HEK293T (cell line): ENCODE data around the gene OCEL1.

Source experiments
- BHLHE40 ChIP-seq: fragments of 450-650 bp; IDR thresholded peaks from 2 replicates; pipeline ENCODE4 v1.6.1; 2016; ENCODE audit warnings: mild to moderate bottlenecking, moderate library complexity, borderline replicate concordance
- FOXK2 ChIP-seq: fragments of 450-650 bp; IDR thresholded peaks from 2 replicates; pipeline ENCODE4 v1.6.1; 2016; ENCODE audit warnings: mild to moderate bottlenecking
- FOXM1 ChIP-seq: fragments of 450-650 bp; IDR thresholded peaks from 2 replicates; pipeline ENCODE4 v1.6.1; 2017; ENCODE audit warnings: mild to moderate bottlenecking, borderline replicate concordance
- LEF1 ChIP-seq: fragments of 450-650 bp; IDR thresholded peaks from 2 replicates; pipeline ENCODE4 v1.6.1; 2017; ENCODE audit warnings: mild to moderate bottlenecking, borderline replicate concordance
- NFRKB ChIP-seq: fragments of 450-650 bp; IDR thresholded peaks from 2 replicates; pipeline ENCODE4 v1.6.1; 2016; ENCODE audit warnings: mild to moderate bottlenecking, moderate library complexity
- PKNOX1 ChIP-seq: fragments of 450-650 bp; IDR thresholded peaks from 2 replicates; pipeline ENCODE4 v1.6.1; 2016
- SP1 ChIP-seq: fragments of 450-650 bp; IDR thresholded peaks from 2 replicates; pipeline ENCODE4 v1.6.1; 2017
- SUZ12 ChIP-seq: fragments of 450-650 bp; IDR thresholded peaks from 2 replicates; pipeline ENCODE4 v1.6.1; 2016; ENCODE audit warnings: mild to moderate bottlenecking

- TF ChIP-seq FOXM1, result no peak
- no peak for TF ChIP-seq LEF1
- no peak for TF ChIP-seq NFRKB
- TF ChIP-seq FOXK2, result no peak
- TF ChIP-seq SP1, result no peak
- no peak for TF ChIP-seq BHLHE40
- TF ChIP-seq SUZ12, result no peak
- TF ChIP-seq PKNOX1, result no peak
These were observed 22.2 kb downstream of the OCEL1 start for GRCh38 chr19:17248011-17248776.
